Measurements from ENCODE around the gene SAMD14. TPM values are rescaled to one million over a fixed set of nuclear protein-coding genes. Genes with fewer than 3 reads are reported as not detected.
"Not testable (repeated sequence)": the region's sequence is repeated elsewhere in the genome, so short reads cannot be mapped to it uniquely, and the experiment has no call there.

SAMD14 gene
- total RNA-seq, 1 experiment from 2014 or later, result 1.6 TPM

- DNase-seq (ENCODE audit: low read depth), result no peak
Observed at GRCh38 chr17:50076591-50077235, 53.2 kb downstream of the SAMD14 start.

DNA sequence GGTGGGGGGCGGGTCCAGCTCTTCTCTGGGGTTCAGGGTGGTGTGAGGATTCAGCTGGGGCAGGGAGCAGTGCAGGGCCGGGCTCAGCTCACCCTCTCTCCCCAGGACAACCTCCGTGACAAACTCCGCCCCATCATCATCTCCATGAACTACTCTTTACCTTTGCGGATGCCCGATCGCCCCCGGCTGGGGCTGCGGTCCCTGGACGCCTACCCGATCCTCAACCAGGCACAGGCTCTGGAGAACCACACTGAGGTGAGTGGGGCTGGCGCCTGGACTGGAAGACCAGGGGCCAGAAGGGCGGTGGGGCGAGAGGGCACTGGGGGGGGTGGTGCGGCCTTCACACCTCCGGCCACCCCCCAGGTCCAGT, 53.8 kb downstream of the SAMD14 start:
- DNase-seq (ENCODE audit: low read depth), result no peak

DNA sequence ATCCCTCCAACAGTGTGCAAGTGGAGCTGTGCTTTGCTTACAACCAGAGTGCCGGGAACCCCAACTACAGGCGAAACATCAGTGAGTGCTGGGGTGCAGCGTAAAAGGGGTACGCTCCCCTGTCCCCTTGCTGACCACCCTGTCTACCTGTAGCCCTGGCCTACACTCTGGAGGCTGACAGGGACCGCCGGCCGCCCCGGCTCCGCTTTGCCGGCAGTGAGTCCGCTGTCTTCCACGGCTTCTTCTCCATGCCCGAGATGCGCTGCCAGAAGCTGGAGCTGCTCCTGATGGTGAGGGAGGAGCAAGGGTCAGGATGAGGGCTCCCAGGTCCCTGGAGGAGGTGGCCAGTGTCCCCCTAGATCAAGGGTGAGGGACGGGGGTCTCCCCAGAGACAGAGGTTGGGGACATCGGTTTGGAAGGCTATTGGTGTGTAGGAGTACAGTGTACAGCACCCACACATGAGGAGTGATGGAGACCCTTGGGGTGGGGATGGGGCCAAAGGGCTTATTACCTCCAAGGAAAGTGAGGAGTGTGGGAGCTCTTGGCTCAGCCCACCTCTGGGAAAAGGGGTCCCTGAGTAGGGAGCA, 54.4 kb downstream of the SAMD14 start:
- DNase-seq (ENCODE audit: low read depth), result no peak

DNA sequence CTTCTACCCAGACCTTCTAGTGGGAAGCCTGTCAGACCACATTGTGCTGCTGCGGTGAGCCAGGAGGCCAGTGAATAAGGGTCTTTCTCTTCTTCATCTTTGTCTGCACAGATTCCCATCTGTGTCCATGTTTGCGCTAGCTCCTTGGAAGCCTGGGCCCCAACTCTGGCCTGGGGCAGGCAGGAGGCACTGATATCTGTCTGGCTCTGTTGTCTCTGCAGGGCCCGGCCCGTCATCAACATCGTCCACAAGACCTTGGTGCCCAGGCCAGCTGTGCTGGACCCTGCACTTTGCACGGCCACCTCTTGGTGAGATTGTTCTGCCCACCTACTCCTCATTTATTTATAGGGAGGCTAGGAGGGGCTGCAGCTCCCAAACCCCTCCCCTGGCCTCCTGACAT, 55.7 kb downstream of the SAMD14 start:
- no peak for DNase-seq (ENCODE audit: low read depth)

GRCh38 chr17:50072925-50073324, 57.0 kb downstream of the SAMD14 start:
- no peak for DNase-seq (ENCODE audit: low read depth)

GRCh38 chr17:50072130-50072529, 57.8 kb downstream of the SAMD14 start:
- DNase-seq (ENCODE audit: low read depth), result no peak

GRCh38 chr17:50071692-50072091, 58.3 kb downstream of the SAMD14 start:
- no peak for DNase-seq (ENCODE audit: low read depth)

- no peak for DNase-seq (ENCODE audit: low read depth)
Observed at GRCh38 chr17:50070908-50071680, 58.9 kb downstream of the SAMD14 start.

GRCh38 chr17:50067996-50068395, 62.0 kb downstream of the SAMD14 start:
- DNase-seq (ENCODE audit: low read depth), result no peak

GRCh38 chr17:50066995-50067394, 63.0 kb downstream of the SAMD14 start:
- no peak for DNase-seq (ENCODE audit: low read depth)

GRCh38 chr17:50065056-50065455, 64.9 kb downstream of the SAMD14 start:
- DNase-seq (ENCODE audit: low read depth), result no peak

DNA sequence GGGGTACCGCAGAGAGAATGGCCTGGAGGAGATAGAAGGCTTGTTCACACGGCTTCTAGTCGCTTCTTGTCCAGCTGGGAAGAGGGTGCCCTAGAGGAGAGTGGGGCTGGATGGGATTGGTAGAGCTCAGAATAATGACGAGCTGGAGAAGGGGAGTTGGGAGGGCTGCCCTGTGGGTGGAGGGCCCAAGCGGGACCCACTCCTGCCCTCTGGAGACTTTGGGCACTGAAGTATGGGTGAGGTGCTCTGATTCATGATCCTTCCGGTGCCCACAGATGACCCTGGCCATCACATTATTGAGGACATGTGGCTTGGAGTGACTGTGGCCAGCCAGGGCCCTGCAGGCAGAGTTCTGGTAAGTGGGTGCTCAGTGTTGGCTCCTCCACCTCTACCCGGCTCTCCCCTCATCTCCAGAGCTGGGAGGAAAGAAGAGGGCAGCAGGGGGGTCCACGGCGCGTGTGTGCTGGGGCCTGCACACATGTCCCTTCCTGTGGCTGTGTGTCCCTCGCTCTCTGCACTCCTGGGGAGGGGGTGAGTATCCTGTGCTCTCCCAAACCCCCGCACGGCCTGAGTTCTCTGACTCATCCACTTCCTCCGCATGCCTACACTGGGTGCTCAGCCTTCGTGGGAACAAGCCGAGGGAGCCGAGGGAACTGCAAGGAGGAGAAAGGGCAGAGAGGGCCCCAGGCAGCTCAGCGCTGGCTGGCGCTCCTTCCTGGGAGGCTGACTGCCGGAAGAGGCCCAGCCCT, 65.5 kb downstream of the SAMD14 start:
- peak; percentile 96 for DNase-seq (ENCODE audit: low read depth)

- peak; percentile 51 for DNase-seq (ENCODE audit: low read depth)
Observed at GRCh38 chr17:50063561-50064252, 66.3 kb downstream of the SAMD14 start.

- DNase-seq (ENCODE audit: low read depth), result peak; percentile 99
Observed at GRCh38 chr17:50062293-50063243, 67.4 kb downstream of the SAMD14 start.

DNA sequence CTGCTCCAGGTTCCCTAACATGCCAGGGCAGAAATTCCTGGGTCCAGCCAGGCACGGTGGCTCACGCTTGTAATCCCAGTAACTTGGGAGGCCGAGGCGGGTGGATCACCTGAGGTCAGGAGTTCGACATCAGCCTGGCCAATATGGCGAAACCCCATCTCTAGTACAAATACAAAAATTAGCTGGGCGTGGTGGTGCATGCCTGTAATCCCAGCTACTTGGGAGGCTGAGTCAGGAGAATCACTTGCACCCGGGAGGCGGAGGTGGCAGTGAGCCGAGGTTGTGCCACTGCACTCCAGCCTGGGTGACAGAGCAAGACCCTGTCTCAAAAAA, 68.3 kb downstream of the SAMD14 start:
- not testable (repeated sequence) for DNase-seq (ENCODE audit: low read depth)

GRCh38 chr17:50060951-50061712, 68.8 kb downstream of the SAMD14 start:
- peak; percentile 85 for DNase-seq (ENCODE audit: low read depth)
